ENCODE measurements around the gene MLYCD. TPM values are rescaled to one million over a fixed set of nuclear protein-coding genes. Genes with fewer than 3 reads are reported as not detected.
A peak's percentile ranks its signal among the peaks of the same experiment; 100 is the strongest.

Gene MLYCD
- total RNA-seq, 1 experiment from 2014 or later: 2.0 TPM

DNA sequence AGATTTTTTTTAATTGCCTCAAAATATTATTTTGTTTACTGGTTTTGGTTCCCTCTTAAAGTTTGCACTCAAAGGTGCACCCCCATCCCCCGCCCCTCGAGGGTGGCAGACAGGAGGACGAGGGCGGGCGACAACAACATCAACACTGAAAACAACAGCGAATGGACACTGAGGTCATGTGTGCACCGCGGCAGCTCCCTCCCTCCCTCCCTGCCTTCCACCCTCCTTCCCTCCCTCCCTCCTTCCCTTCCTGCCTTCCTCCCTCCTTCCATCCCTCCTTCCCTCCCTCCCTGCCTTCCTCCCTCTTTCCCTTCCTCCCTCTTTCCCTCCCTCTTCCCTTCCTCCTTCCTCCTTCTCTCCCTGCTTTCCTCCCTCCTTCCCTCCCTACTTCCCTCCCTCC lies 52.6 kb downstream of the MLYCD start:
- BruUV-seq (replicated peaks): no TSS peak
- Histone ChIP-seq H3K36me3 (ENCODE audit: insufficient read depth, low read length, poor library complexity, severe bottlenecking) (no peaks in the 10 kb centered on the region), H3K27me3 (replicated peaks; ENCODE audit: insufficient read depth, low read depth, low read length, poor library complexity) (no peaks in the 10 kb centered on the region), H3K4me3 (ENCODE audit: low read depth, low read length, poor library complexity, severe bottlenecking) (no peak overlapping the region), H3K9me3 (ENCODE audit: low read depth, low read length, poor library complexity, severe bottlenecking) (no peaks in the 10 kb centered on the region), H3K4me1 (ENCODE audit: insufficient read depth, low read length, poor library complexity, severe bottlenecking) (peaks cover 22% of the 10 kb centered on the region), H3K27ac (ENCODE audit: low read depth, low read length, poor library complexity, severe bottlenecking) (no peak overlapping the region)
- intact Hi-C loops (cut with micrococcal nuclease; ENCODE audit: unreplicated experiment): loop anchor here (5.0 kb wide), 1 partner anchor 124 kb away; no protein-coding TSS in a partner anchor
- ChIA-PET CTCF (no interaction called here), POLR2A (ENCODE audit: low non-redundant PET) (no interaction called here)
- TF ChIP-seq EZH2 (IDR thresholded peaks at IDR 0.05; ENCODE audit: borderline replicate concordance, low read depth, low read length, poor library complexity, severe bottlenecking): no peak
- TF ChIP-seq, protein P1, sequence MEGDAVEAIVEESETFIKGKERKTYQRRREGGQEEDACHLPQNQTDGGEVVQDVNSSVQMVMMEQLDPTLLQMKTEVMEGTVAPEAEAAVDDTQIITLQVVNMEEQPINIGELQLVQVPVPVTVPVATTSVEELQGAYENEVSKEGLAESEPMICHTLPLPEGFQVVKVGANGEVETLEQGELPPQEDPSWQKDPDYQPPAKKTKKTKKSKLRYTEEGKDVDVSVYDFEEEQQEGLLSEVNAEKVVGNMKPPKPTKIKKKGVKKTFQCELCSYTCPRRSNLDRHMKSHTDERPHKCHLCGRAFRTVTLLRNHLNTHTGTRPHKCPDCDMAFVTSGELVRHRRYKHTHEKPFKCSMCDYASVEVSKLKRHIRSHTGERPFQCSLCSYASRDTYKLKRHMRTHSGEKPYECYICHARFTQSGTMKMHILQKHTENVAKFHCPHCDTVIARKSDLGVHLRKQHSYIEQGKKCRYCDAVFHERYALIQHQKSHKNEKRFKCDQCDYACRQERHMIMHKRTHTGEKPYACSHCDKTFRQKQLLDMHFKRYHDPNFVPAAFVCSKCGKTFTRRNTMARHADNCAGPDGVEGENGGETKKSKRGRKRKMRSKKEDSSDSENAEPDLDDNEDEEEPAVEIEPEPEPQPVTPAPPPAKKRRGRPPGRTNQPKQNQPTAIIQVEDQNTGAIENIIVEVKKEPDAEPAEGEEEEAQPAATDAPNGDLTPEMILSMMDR (conservative IDR thresholded peaks at IDR 0.05; ENCODE audit: low read depth, low read length): no peak
- no peak for DNase-seq (ENCODE audit: low spot score)

DNA sequence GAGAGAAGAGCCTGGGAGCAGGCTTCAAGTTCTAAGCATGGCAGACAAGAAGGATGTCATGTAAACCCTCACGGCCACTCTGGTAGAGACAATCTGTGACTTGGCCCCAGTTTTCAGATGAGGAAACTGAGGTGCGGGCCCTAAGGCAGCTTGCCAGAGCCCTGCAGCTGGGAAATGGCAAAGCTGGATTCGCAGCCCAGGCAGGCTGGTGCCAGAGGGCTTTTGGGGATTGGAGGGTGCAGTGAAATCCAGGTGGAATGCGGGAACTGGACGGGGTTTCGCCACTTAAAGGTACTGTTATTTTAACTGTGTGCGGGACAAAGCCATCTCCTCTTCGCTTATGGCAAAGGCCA lies 53.6 kb downstream of the MLYCD start:
- DNase-seq (ENCODE audit: low spot score): no peak
- Histone ChIP-seq H3K36me3 (ENCODE audit: insufficient read depth, low read length, poor library complexity, severe bottlenecking) (no peaks in the 10 kb centered on the region), H3K4me3 (ENCODE audit: low read depth, low read length, poor library complexity, severe bottlenecking) (peak overlapping the region; percentile 40), H3K27me3 (replicated peaks; ENCODE audit: insufficient read depth, low read depth, low read length, poor library complexity) (no peaks in the 10 kb centered on the region), H3K27ac (ENCODE audit: low read depth, low read length, poor library complexity, severe bottlenecking) (peak overlapping the region; percentile 22), H3K4me1 (ENCODE audit: insufficient read depth, low read length, poor library complexity, severe bottlenecking) (peaks cover 22% of the 10 kb centered on the region), H3K9me3 (ENCODE audit: low read depth, low read length, poor library complexity, severe bottlenecking) (no peaks in the 10 kb centered on the region)
- intact Hi-C loops (cut with micrococcal nuclease; ENCODE audit: unreplicated experiment): loop anchor here (5.0 kb wide), 1 partner anchor 125 kb away; no protein-coding TSS in a partner anchor
- ChIA-PET POLR2A (ENCODE audit: low non-redundant PET) (no interaction called here), CTCF (no interaction called here)
- no peak for TF ChIP-seq EZH2 (IDR thresholded peaks at IDR 0.05; ENCODE audit: borderline replicate concordance, low read depth, low read length, poor library complexity, severe bottlenecking)
- TF ChIP-seq, protein P1 (conservative IDR thresholded peaks at IDR 0.05; ENCODE audit: low read depth, low read length): no peak
- BruUV-seq (replicated peaks): no TSS peak

DNA sequence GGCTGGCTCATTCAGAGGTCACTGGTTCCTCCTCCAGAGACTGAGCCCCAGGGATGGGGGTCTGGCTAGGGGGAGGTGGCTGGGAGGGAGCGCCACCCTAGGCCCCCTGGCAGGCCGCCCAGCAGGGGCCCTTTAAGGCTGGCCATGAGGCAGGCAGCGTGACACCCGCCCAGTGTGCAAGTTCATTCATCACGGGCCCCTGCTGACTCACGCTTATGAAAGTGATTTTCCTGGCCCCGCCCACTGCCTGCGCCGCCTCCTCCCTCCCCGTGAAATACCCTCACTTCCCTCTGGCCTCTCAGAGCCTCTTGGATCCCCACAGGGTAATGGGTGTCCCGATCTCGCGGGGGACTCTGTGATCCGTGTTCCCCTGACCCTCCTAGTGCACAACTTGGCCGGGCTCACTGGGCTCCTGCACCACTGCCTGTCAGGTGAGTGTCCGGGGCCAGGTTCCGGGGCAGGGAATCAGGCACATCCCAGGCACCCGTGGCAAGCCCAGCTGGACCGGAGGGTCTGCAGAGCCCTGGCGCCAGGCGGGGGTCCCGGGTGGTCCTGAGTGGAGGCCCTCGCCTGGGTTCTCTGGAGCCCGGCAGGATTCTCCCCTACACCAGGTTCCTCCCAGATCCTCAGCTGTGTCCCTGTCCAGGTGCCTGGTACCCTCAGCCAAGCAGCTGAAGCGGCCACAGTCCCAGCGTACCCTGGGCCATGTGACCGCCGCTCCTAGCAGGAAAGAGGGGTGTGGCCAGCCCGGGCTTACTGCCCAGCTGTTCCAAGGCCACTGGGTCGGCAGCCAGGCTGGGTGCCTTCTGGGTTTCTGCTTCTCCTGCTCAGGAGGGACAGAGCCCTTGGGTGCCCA lies 54.3 kb downstream of the MLYCD start, which contains the start of gene OSGIN1:
Gene OSGIN1 (plus strand): TSS at position 301 of the 856 bp plus-strand sequence. CDS start 4,432 bp downstream, outside the sequence.
- ChIA-PET POLR2A (ENCODE audit: low non-redundant PET) (no interaction called here), CTCF (interaction anchor here (0.6 kb wide), 2 partner anchors 11 to 552 kb away, joined by 3 read pairs; no protein-coding TSS in a partner anchor)
- H3K27me3 ChIP-seq (replicated peaks; ENCODE audit: insufficient read depth, low read depth, low read length, poor library complexity): no peaks in the 10 kb centered on the region
- peaks cover 22% of the 10 kb centered on the region for H3K4me1 ChIP-seq (ENCODE audit: insufficient read depth, low read length, poor library complexity, severe bottlenecking)
- no peak for TF ChIP-seq EZH2 (IDR thresholded peaks at IDR 0.05; ENCODE audit: borderline replicate concordance, low read depth, low read length, poor library complexity, severe bottlenecking)
- TF ChIP-seq, protein P1 (conservative IDR thresholded peaks at IDR 0.05; ENCODE audit: low read depth, low read length): no peak
- peak within 1 kb of the TSS; percentile 40 for H3K4me3 ChIP-seq (ENCODE audit: low read depth, low read length, poor library complexity, severe bottlenecking)
- DNase-seq (ENCODE audit: low spot score): peak; percentile 86
- no TSS peak for BruUV-seq (replicated peaks)
- intact Hi-C loops (cut with micrococcal nuclease; ENCODE audit: unreplicated experiment): loop anchor here (5.0 kb wide), 1 partner anchor 126 kb away; no protein-coding TSS in a partner anchor
- no peaks in the 10 kb centered on the region for H3K36me3 ChIP-seq (ENCODE audit: insufficient read depth, low read length, poor library complexity, severe bottlenecking)
- H3K27ac ChIP-seq (ENCODE audit: low read depth, low read length, poor library complexity, severe bottlenecking): peak within 1 kb of the TSS; percentile 22
- no peaks in the 10 kb centered on the region for H3K9me3 ChIP-seq (ENCODE audit: low read depth, low read length, poor library complexity, severe bottlenecking)

Measured in A673 (cell line).